ENCODE measurements around the gene UBA3. TPM values are rescaled to one million over a fixed set of nuclear protein-coding genes. Genes with fewer than 3 reads are reported as not detected.

The UBA3 gene
- polyA plus RNA-seq, 3 donors, result 77.1 to 88.5 (median 81.7) TPM

GRCh38 chr3:69115731-69116130 is 35.6 kb upstream of the UBA3 start:
- no peaks in the 10 kb centered on the region for H3K4me1 ChIP-seq (ENCODE audit: control insufficient read depth in 1 of 2, insufficient read depth in 2 of 2, low read length in 2 of 2)
- no peak overlapping the region for H2AFZ ChIP-seq (ENCODE audit: insufficient read depth, low read depth, low read length, poor library complexity, severe bottlenecking)
- no peaks in the 10 kb centered on the region for H3K27me3 ChIP-seq (ENCODE audit: control insufficient read depth in 2 of 2, insufficient read depth in 2 of 2, low read length in 2 of 2)
- H3K36me3 Mint-ChIP-seq, result no peaks in the 10 kb centered on the region
- no peak overlapping the region for H3K4me2 ChIP-seq (replicated peaks; ENCODE audit: extremely low read depth, low read length, poor library complexity, severe bottlenecking)
- H3K27ac Mint-ChIP-seq, result no peak overlapping the region
- no peak for TF ChIP-seq CTCF (IDR thresholded peaks at IDR 0.05)
- DNase-seq, result no peak
- no peaks in the 10 kb centered on the region for H3K36me3 ChIP-seq (replicated peaks in 1 of 2; ENCODE audit: control insufficient read depth in 1 of 2, insufficient read depth in 2 of 2, low read length in 2 of 2)
- H3K9ac ChIP-seq (ENCODE audit: insufficient read depth, low read length, poor library complexity, severe bottlenecking), result no peak overlapping the region
- H3K9me3 Mint-ChIP-seq, result no peaks in the 10 kb centered on the region
- peaks cover 2% of the 10 kb centered on the region for H3K4me1 Mint-ChIP-seq
- no peak overlapping the region for H3K27ac ChIP-seq (ENCODE audit: low read depth in 1 of 2, low read length in 2 of 2)
- no peak overlapping the region for H3K4me3 ChIP-seq (replicated peaks in 1 of 3; ENCODE audit: low read depth in 2 of 3, low read length in 3 of 3)
- no peaks in the 10 kb centered on the region for H4K20me1 ChIP-seq (ENCODE audit: insufficient read depth, low read length)
- no peaks in the 10 kb centered on the region for H3K79me2 ChIP-seq (ENCODE audit: insufficient read depth, low read length)
- peaks cover 0 to 3% (median 1%) of the 10 kb centered on the region in 3 donors for H3K27me3 Mint-ChIP-seq (ENCODE audit: low read depth in 3 of 3)
- intact Hi-C loops (cut with micrococcal nuclease), result no loop called here
- no CpG with 5 or more reads among the region's 2 CpGs for WGBS (ENCODE audit: insufficient coverage)
- H3K9me3 ChIP-seq (replicated peaks in 1 of 2; ENCODE audit: control insufficient read depth in 1 of 2, insufficient read depth in 1 of 2, low read length in 2 of 2), result no peaks in the 10 kb centered on the region
- H3K4me3 Mint-ChIP-seq, result no peak overlapping the region

- Mint-ChIP-seq H3K36me3 (no peaks in the 10 kb centered on the region), H3K27ac (no peak overlapping the region), H3K27me3 (ENCODE audit: low read depth in 3 of 3) (peaks cover 0 to 3% (median 0%) of the 10 kb centered on the region in 3 donors), H3K4me1 (peaks cover 1% of the 10 kb centered on the region), H3K4me3 (no peak overlapping the region), H3K9me3 (no peaks in the 10 kb centered on the region)
- TF ChIP-seq CTCF (IDR thresholded peaks at IDR 0.05), result no peak
- no peak overlapping the region for H3K9ac ChIP-seq (ENCODE audit: insufficient read depth, low read length, poor library complexity, severe bottlenecking)
- no peak overlapping the region for H3K4me2 ChIP-seq (replicated peaks; ENCODE audit: extremely low read depth, low read length, poor library complexity, severe bottlenecking)
- no peaks in the 10 kb centered on the region for H4K20me1 ChIP-seq (ENCODE audit: insufficient read depth, low read length)
- H3K27me3 ChIP-seq (ENCODE audit: control insufficient read depth in 2 of 2, insufficient read depth in 2 of 2, low read length in 2 of 2), result no peaks in the 10 kb centered on the region
- no peak for DNase-seq
- H3K4me3 ChIP-seq (replicated peaks in 1 of 3; ENCODE audit: low read depth in 2 of 3, low read length in 3 of 3), result no peak overlapping the region
- intact Hi-C loops (cut with micrococcal nuclease), result no loop called here
- H3K36me3 ChIP-seq (replicated peaks in 1 of 2; ENCODE audit: control insufficient read depth in 1 of 2, insufficient read depth in 2 of 2, low read length in 2 of 2), result no peaks in the 10 kb centered on the region
- no peaks in the 10 kb centered on the region for H3K9me3 ChIP-seq (replicated peaks in 1 of 2; ENCODE audit: control insufficient read depth in 1 of 2, insufficient read depth in 1 of 2, low read length in 2 of 2)
- no peak overlapping the region for H2AFZ ChIP-seq (ENCODE audit: insufficient read depth, low read depth, low read length, poor library complexity, severe bottlenecking)
- H3K79me2 ChIP-seq (ENCODE audit: insufficient read depth, low read length), result no peaks in the 10 kb centered on the region
- no peaks in the 10 kb centered on the region for H3K4me1 ChIP-seq (ENCODE audit: control insufficient read depth in 1 of 2, insufficient read depth in 2 of 2, low read length in 2 of 2)
- no peak overlapping the region for H3K27ac ChIP-seq (ENCODE audit: low read depth in 1 of 2, low read length in 2 of 2)
- WGBS (ENCODE audit: insufficient coverage), result 89% methylated on average over 1 of the region's 3 CpGs
These were observed 33.4 kb upstream of the UBA3 start for GRCh38 chr3:69113536-69113935.
